Heart left ventricle (tissue), 16 donors: ENCODE results near the gene GALNT9. TPM values are rescaled to one million over a fixed set of nuclear protein-coding genes. Genes with fewer than 3 reads are reported as not detected.

Experiments used
- ATAC-seq, 4 donors: fragments of 200-7000 bp; cut with Tn5 transposase; one replicate each; pipeline ENCODE4 v1.9.1; 2020 to 2022; ENCODE audit warnings: moderate library complexity in 4 of 4, mild to moderate bottlenecking in 3 of 4, moderate number of reproducible peaks in 1 of 4
- DNase-seq, 5 donors: peaks; one replicate each; pipeline ENCODE4 v3.0.0-alpha.2; 2020
- H3K27ac ChIP-seq, 12 donors: fragments of 200-600 bp; sonication (generic) in 4 of 12; one replicate each; pipeline versions ENCODE4 v1.5.0 to v1.8.0; 2016 to 2022; ENCODE audit warnings: mild to moderate bottlenecking in 2 of 12
- H3K27me3 ChIP-seq, 9 donors: fragments of 200-600 bp; sonication (generic) in 2 of 9; one replicate each; pipeline versions ENCODE4 v1.5.1 to v1.8.0; 2016 to 2022; ENCODE audit warnings: mild to moderate bottlenecking in 3 of 9
- H3K36me3 ChIP-seq, 9 donors: fragments of 200-600 bp; sonication (generic) in 2 of 9; one replicate each; pipeline versions ENCODE4 v1.5.0 to v1.8.0; 2018 to 2022; ENCODE audit warnings: mild to moderate bottlenecking in 2 of 9
- H3K4me1 ChIP-seq, 12 donors: fragments of 200-600 bp; sonication (generic) in 4 of 12; one replicate each; pipeline versions ENCODE4 v1.5.0 to v1.8.0; 2016 to 2022; ENCODE audit warnings: mild to moderate bottlenecking in 3 of 12
- H3K4me3 ChIP-seq, 12 donors: fragments of 200-600 bp; sonication (generic) in 4 of 12; one replicate each; pipeline versions ENCODE4 v1.5.0 to v1.8.0; 2017 to 2022; ENCODE audit warnings: mild to moderate bottlenecking in 9 of 12, moderate library complexity in 4 of 12
- H3K9me3 ChIP-seq, 12 donors: fragments of 200-600 bp; sonication (generic) in 4 of 12; one replicate each; pipeline versions ENCODE4 v1.5.0 to v1.8.0; 2016 to 2022; ENCODE audit warnings: mild to moderate bottlenecking in 1 of 12
- CTCF ChIP-seq, 12 donors: fragments of 200-600 bp; sonication (generic) in 4 of 12; IDR thresholded peaks; one replicate each; pipeline versions ENCODE4 v1.5.0 to v1.8.0; 2018 to 2022; ENCODE audit warnings: antibody characterized with exemption in 12 of 12, mild to moderate bottlenecking in 5 of 12
- POLR2A ChIP-seq, 2 donors: fragments of 450-650 bp; IDR thresholded peaks; one replicate each; pipeline ENCODE4 v1.6.1; 2017; ENCODE audit warnings: antibody characterized with exemption in 2 of 2, mild to moderate bottlenecking in 2 of 2, moderate library complexity in 2 of 2
- WGBS, 4 donors: extraction: QIAGEN DNeasy Blood & Tissue Kit in 2 of 4; methylation state at CpG; one replicate each; pipeline versions ENCODE4 v1.1.5 to v1.1.7; 2013 to 2018; 5-methylcytosine and 5-hydroxymethylcytosine counted together
- intact Hi-C, 10 donors: fragments of 100-400 bp; cut with DNase I; formaldehyde crosslinking; loops; one replicate each; pipeline versions ENCODE4 v1.11.1 to v1.14.2; 2022
- polyA plus RNA-seq, 2 donors: library from polyadenylated mRNA; stranded (reverse); fragments of 200-250 nt; gene quantifications; one replicate each; pipeline ENCODE4 v1.2.3, GENCODE V29; 2013
- total RNA-seq, 9 donors: library from RNA; depleted of rRNA in 2 of 9; stranded (reverse); fragments of >200 nt in 2 of 9; fragmentation: NEBNext Ultra II Directional in 3 of 9; extraction: Animal tissue kit (Norgen Biotek cat#: 25700) in 3 of 9; gene quantifications; one replicate each; pipeline versions ENCODE4 v1.1.0 to v1.2.4, GENCODE V29; 2016 to 2023
- donor health status: ischemic (EF 13 %, LVEDD 7.1; RV severe dilation, severe dysfunction).
- donor health status: healthy with polysubstance abuse.
- donor health status: DM: no; HTN: yes; CAD: no.
- donor health status: DM: no; HTN: no; CAD: no.
- donor health status: ischemic (EF 25% LVEDD 6.9; RV normal size, moderate dysfunction).
- donor health status: ischemic (EF 25% LVEDD 5.7; RV mildly dilated, moderate dysfunction).
- donor health status: healthy.
- donor health status: DM: yes; HTN: yes; CAD: no.
- donor health status: ischemic (EF 35%, LVEDD 5.7; RV mildly dilated, moderate dysfunction).
- donor health status: nonischemic (EF 11% LVEDD 7.7; RV severe dilation, severe dysfunction).
- donor health status: DM: yes; HTN: yes; CAD: no.
- donor health status: PGD.
- donor health status: ischemic (EF 29% LVEDD 5.4; RV normal size, mild dysfunction).
- donor health status: nonischemic (EF 23%, LVEDD 6.1; RV moderate dilation, normal function).

GALNT9 gene
- total and polyA plus RNA-seq, 11 donors: 10.3 TPM; not detected in 10

GRCh38 chr12:132364348-132364902 is 35.0 kb upstream of the GALNT9 start:
- TF ChIP-seq POLR2A (IDR thresholded peaks at IDR 0.05) (no peak), CTCF (IDR thresholded peaks at IDR 0.05) (no peak)
- ATAC-seq (no peak), DNase-seq (no peak)
- no peaks in the 10 kb centered on the region for H3K4me1 ChIP-seq
- H3K4me3 ChIP-seq: no peak overlapping the region
- peaks cover 0 to 5% (median 0%) of the 10 kb centered on the region in 12 donors for H3K9me3 ChIP-seq
- H3K27ac ChIP-seq: no peak overlapping the region
- H3K27me3 ChIP-seq: peaks cover 0 to 5% (median 0%) of the 10 kb centered on the region in 9 donors
- intact Hi-C loops: no loop called here
- no peaks in the 10 kb centered on the region for H3K36me3 ChIP-seq
- 76 to 88% (median 83%) methylated on average over 4 to 14 of the region's 15 CpGs for WGBS, 4 donors

DNA sequence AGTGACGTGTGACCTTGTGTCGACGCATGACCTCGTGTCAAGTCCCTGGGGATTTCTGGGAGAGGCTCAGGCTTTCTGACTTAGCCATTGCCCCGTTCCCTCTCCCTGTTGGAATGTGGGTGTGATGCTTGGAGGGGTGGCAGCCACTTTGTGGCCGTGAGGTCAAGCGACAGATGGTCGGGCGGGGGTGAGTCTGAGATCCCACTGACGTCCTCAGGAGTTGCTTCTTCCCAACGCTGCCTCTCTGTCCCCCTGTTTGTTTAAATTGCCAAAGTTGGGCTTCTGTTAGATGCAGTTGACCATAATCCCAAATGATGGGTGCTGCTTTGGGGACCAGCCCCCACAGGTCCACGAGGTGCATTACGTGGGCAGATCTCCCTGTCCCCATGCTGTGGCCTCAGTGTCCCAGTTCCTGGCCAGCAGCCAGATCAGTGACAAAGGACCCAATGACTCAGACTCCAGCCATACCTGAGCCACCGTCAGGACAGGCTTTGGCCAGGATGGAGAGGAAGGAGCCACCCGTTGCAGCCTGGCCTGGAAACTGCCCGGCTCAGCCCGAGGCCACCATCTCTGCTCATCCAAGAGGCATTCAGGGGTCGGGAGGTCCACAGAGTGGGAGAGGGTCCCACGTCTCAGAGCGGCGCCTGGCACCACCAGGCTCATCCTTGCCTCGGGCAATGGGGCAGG is 34.4 kb upstream of the GALNT9 start:
- peaks cover 0 to 5% (median 0%) of the 10 kb centered on the region in 12 donors for H3K9me3 ChIP-seq
- DNase-seq (peak in 2 of 5 donors; percentile 10 to 39), ATAC-seq (no peak)
- H3K27ac ChIP-seq: no peak overlapping the region
- TF ChIP-seq CTCF (IDR thresholded peaks at IDR 0.05): no peak
- no peak for TF ChIP-seq POLR2A (IDR thresholded peaks at IDR 0.05)
- intact Hi-C loops: no loop called here
- H3K36me3 ChIP-seq: no peaks in the 10 kb centered on the region
- H3K4me1 ChIP-seq: no peaks in the 10 kb centered on the region
- no peak overlapping the region for H3K4me3 ChIP-seq
- WGBS, 4 donors: 74 to 82% (median 77%) methylated on average over 19 to 22 of the region's 22 CpGs
- H3K27me3 ChIP-seq: peaks cover 0 to 4% (median 0%) of the 10 kb centered on the region in 9 donors

DNA sequence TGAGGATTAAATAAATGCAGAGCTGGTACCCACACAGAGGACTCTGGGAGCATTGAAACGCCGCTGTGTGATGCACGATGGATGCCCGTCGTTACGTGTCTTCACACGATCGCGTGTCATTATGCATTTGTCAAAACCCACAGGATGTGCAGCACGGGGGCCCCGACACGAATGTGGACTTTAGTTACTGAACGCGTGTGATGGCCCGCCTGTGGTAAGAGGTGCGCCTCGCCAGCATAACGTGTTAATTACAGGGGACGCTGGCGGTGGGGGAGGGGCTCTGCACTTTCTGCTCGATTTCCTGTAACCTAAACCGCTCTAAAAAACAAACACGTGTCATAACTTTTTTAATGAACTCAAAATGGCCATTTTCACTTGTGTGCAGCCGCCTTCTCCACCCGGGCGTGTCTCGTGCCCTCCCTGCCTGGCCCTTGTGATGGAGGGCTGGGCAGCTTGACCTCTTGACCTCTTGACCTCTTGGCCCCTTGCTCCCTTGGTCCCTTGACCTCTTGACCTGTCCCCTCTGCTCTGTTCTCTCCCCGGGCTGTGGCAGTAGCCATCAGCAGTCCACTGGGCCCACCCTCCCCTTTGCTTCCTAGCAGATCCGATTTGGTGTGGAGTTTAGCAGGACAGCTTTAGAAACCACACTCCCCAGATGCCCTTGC is 33.7 kb upstream of the GALNT9 start:
- H3K4me1 ChIP-seq: no peaks in the 10 kb centered on the region
- no peaks in the 10 kb centered on the region for H3K27me3 ChIP-seq
- no peak for TF ChIP-seq CTCF (IDR thresholded peaks at IDR 0.05)
- TF ChIP-seq POLR2A (IDR thresholded peaks at IDR 0.05): no peak
- ATAC-seq (no peak), DNase-seq (peak in 1 of 5 donors; percentile 15)
- 86 to 89% (median 88%) methylated on average over 29 of the region's 29 CpGs for whole genome bisulfite sequencing, 4 donors
- H3K36me3 ChIP-seq: no peaks in the 10 kb centered on the region
- H3K4me3 ChIP-seq: no peak overlapping the region
- intact Hi-C loops: no loop called here
- peaks cover 0 to 5% (median 0%) of the 10 kb centered on the region in 12 donors for H3K9me3 ChIP-seq
- H3K27ac ChIP-seq: no peak overlapping the region
